H1 (cell line): ENCODE results near the gene MB. TPM values are rescaled to one million over a fixed set of nuclear protein-coding genes. Genes with fewer than 3 reads are reported as not detected.

Experiments
- BRCA1 ChIP-seq: IDR thresholded peaks from 2 replicates; pipeline ENCODE4 v1.6.1; 2012; ENCODE audit warnings: low read depth, low read length, improper control_type of control experiment
- CEBPB ChIP-seq: IDR thresholded peaks from 2 replicates; pipeline ENCODE4 v1.6.1; 2012; ENCODE audit warnings: low read depth, low read length
- CTCF ChIP-seq, 3 experiments: IDR thresholded peaks; 1 replicate in 2 of 3; 2 replicates in 1 of 3; pipeline versions ENCODE4 v1.5.1 to v1.6.1; 2011; ENCODE audit warnings: low read length in 3 of 3, mild to moderate bottlenecking in 3 of 3, inconsistent platforms in 2 of 3, low read depth in 1 of 3, moderate library complexity in 1 of 3; ENCODE audit not compliant: insufficient read depth in 1 of 3; ENCODE audit errors: control extremely low read depth in 1 of 3
- E2F6 ChIP-seq: IDR thresholded peaks from 2 replicates; pipeline ENCODE4 v1.6.1; 2012; ENCODE audit warnings: inconsistent platforms
- EP300 ChIP-seq, 2 experiments: IDR thresholded peaks; 1 replicate in 1 of 2; 2 replicates in 1 of 2; pipeline ENCODE4 v1.6.1; 2011 to 2012; ENCODE audit warnings: low read depth in 2 of 2, low read length in 2 of 2, mild to moderate bottlenecking in 2 of 2, borderline replicate concordance in 1 of 2, inconsistent platforms in 1 of 2, moderate library complexity in 1 of 2
- GABPA ChIP-seq: IDR thresholded peaks from 2 replicates; pipeline ENCODE4 v1.6.1; 2011; ENCODE audit warnings: mild to moderate bottlenecking, low read length, moderate library complexity, borderline replicate concordance; ENCODE audit not compliant: insufficient read depth
- KDM4A ChIP-seq: IDR thresholded peaks from one replicate; pipeline ENCODE4 v1.7.1; 2012; ENCODE audit warnings: low read depth, mild to moderate bottlenecking, moderate library complexity, low read length, inconsistent platforms; ENCODE audit not compliant: severe bottlenecking
- PHF8 ChIP-seq: fragments of 200-600 bp; sonication (generic); conservative IDR thresholded peaks from 2 replicates; pipeline ENCODE4 v1.7.1; 2012; ENCODE audit warnings: low read depth, mild to moderate bottlenecking, inconsistent platforms, low read length, moderate library complexity
- POLR2AphosphoS5 ChIP-seq: IDR thresholded peaks from 2 replicates; pipeline ENCODE4 v1.6.1; 2011; ENCODE audit warnings: low read depth, low read length
- RFX5 ChIP-seq: IDR thresholded peaks from 2 replicates; pipeline ENCODE4 v1.6.1; 2011; ENCODE audit warnings: low read depth, low read length, improper control_type of control experiment, borderline replicate concordance
- TAF7 ChIP-seq: optimal IDR thresholded peaks from 2 replicates; pipeline ENCODE3; 2011; ENCODE audit warnings: low read depth, mild to moderate bottlenecking, inconsistent platforms, low read length, moderate library complexity, borderline replicate concordance
- YY1 ChIP-seq: IDR thresholded peaks from 2 replicates; pipeline ENCODE4 v1.6.1; 2011; ENCODE audit warnings: low read depth, mild to moderate bottlenecking, low read length
- polyA plus RNA-seq, 7 experiments: library from polyadenylated mRNA; depleted of rRNA in 3 of 7; stranded (reverse) in 5 of 7; unstranded in 2 of 7; fragments of >200 nt in 5 of 7; fragments of 200-250 nt in 2 of 7; gene quantifications; 1 replicate in 5 of 7; 2 replicates in 1 of 7; 4 replicates in 1 of 7; pipeline versions ENCODE4 v1.2.1 to v1.2.3, GENCODE V29; 2011 to 2013; ENCODE audit warnings: missing spikeins in 2 of 7, mixed read lengths in 2 of 7
- total RNA-seq: library from RNA; stranded (reverse); fragmentation: NEBNext Ultra II Directional; extraction: Animal tissue kit (Norgen Biotek cat#: 25700); gene quantifications from 2 replicates; pipeline ENCODE4 v1.2.1, GENCODE V29; 2021
- TF ChIP-seq, protein P1 (sequence below): IDR thresholded peaks from 2 replicates; pipeline ENCODE4 v1.6.1; 2012; ENCODE audit warnings: inconsistent platforms

MB gene
- total and polyA plus RNA-seq, 2 of the 8 experiments (the other 6 are each of a cell fraction or from before 2014, with no cell fraction given): 1.5 TPM; not detected in 1

DNA sequence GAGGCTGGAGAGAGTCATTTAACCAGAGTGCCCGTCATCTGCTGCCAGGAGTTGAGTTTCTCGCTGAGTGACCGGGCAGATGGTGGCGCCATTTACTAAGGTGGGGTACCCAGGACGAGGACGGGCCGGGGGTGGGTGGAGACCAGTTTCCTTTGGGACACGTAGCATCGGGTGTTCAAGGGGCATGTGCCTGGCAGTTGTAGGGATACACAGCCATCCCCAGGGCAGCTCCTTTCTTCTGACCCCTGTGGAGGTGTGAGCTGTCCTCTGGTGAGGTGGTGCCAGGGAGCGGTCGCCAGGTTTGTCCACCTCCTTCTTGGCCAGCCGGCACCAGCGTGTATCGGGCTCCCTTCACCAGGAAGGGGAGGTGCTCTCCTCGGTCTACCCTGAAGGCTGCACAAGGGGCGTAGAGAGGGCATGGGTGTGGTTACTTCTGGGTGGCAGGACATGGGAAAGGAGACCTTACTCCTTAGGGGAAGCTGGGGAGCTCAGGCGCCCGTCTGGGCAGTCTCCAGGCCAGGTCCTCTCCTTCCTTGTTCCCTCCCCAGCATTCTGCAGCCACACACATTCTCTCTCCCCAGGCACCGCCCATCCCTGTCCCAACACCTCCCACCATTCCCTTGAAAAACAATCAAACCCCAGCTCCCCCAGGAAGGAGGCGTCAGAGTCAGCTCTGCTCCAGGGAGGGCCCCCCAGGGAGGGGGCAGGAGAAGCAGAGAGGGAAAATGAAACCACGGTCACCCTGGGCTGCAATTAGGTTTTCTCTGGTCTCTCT is 10.3 kb upstream of the MB start (continued):
- TF ChIP-seq E2F6 (peak; percentile 20; the same call in 1 of the 2 replicates), YY1 (0 out of 2 replicates have a peak, but pooled peaks have one; percentile 26), GABPA (no peak), TAF7 (no peak), RFX5 (no peak), BRCA1 (no peak), KDM4A (peak; percentile 75), CTCF (IDR thresholded peaks at IDR 0.05; ENCODE audit: control extremely low read depth in 1 of 3, insufficient read depth in 1 of 3, low read depth in 1 of 3, low read length in 3 of 3) (peak; percentile 77 to 79 (median 78)), PHF8 (0 out of 2 replicates have a peak, but pooled peaks have one; percentile 19), POLR2AphosphoS5 (no peak), EP300 (IDR thresholded peaks at IDR 0.05; ENCODE audit: borderline replicate concordance in 1 of 2, low read depth in 2 of 2, low read length in 2 of 2) (no peak), CEBPB (no peak)
- TF ChIP-seq, protein P1, sequence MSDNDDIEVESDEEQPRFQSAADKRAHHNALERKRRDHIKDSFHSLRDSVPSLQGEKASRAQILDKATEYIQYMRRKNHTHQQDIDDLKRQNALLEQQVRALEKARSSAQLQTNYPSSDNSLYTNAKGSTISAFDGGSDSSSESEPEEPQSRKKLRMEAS: peak; percentile 77
